Limb (tissue), 2 donors: Measurements from ENCODE around the gene CLRN1.

ENCODE experiments used
- DNase-seq, 2 donors: peaks; one replicate each; pipeline ENCODE4 v3.0.0-alpha.2; 2016; ENCODE audit errors: extremely low spot score in 2 of 2

CLRN1 gene

GRCh38 chr3:150921209-150921608 is 51.3 kb downstream of the CLRN1 start:
- no peak for DNase-seq

GRCh38 chr3:150920236-150920635 is 52.3 kb downstream of the CLRN1 start:
- DNase-seq, result no peak

- DNase-seq, result no peak
Measured at GRCh38 chr3:150917951-150918350, 54.6 kb downstream of the CLRN1 start.

- peak in 1 of 2 donors; percentile 68 for DNase-seq
Measured at GRCh38 chr3:150913133-150913922, 59.2 kb downstream of the CLRN1 start.

- no peak for DNase-seq
Measured at GRCh38 chr3:150912501-150912900, 60.0 kb downstream of the CLRN1 start.

GRCh38 chr3:150911771-150912170 is 60.8 kb downstream of the CLRN1 start:
- peak in 1 of 2 donors; percentile 33 for DNase-seq

- DNase-seq, result no peak
Measured at GRCh38 chr3:150906461-150906860, 66.1 kb downstream of the CLRN1 start.

- DNase-seq, result no peak
Measured at GRCh38 chr3:150905746-150906145, 66.8 kb downstream of the CLRN1 start.

- DNase-seq, result no peak
Measured at GRCh38 chr3:150905339-150905738, 67.2 kb downstream of the CLRN1 start, which contains the start of gene MINDY4B. TSS of gene MINDY4B (minus strand) at chr3:150905439. CDS start at chr3:150905439, 0 bp downstream.

GRCh38 chr3:150902988-150903387 is 69.5 kb downstream of the CLRN1 start:
- no peak for DNase-seq

- DNase-seq, result no peak
Measured at GRCh38 chr3:150901793-150902192, 70.7 kb downstream of the CLRN1 start.

- DNase-seq, result no peak
Measured at GRCh38 chr3:150899141-150899540, 73.4 kb downstream of the CLRN1 start.

- no peak for DNase-seq
Measured at GRCh38 chr3:150898046-150898754, 74.3 kb downstream of the CLRN1 start.

- no peak for DNase-seq
Measured at GRCh38 chr3:150897592-150897991, 74.9 kb downstream of the CLRN1 start.

- DNase-seq, result no peak
Measured at GRCh38 chr3:150890831-150891230, 81.7 kb downstream of the CLRN1 start.

GRCh38 chr3:150890295-150890694 is 82.2 kb downstream of the CLRN1 start:
- DNase-seq, result no peak

- no peak for DNase-seq
Measured at GRCh38 chr3:150889106-150889505, 83.4 kb downstream of the CLRN1 start.

- no peak for DNase-seq
Measured at GRCh38 chr3:150887031-150887430, 85.5 kb downstream of the CLRN1 start.

- DNase-seq, result no peak
Measured at GRCh38 chr3:150885535-150885934, 87.0 kb downstream of the CLRN1 start.

- no peak for DNase-seq
Measured at GRCh38 chr3:150878996-150879575, 93.4 kb downstream of the CLRN1 start.

- DNase-seq, result no peak
Measured at GRCh38 chr3:150878290-150878689, 94.2 kb downstream of the CLRN1 start.

GRCh38 chr3:150877303-150877702 is 95.2 kb downstream of the CLRN1 start:
- DNase-seq, result no peak
